ENCODE measurements around the gene AUTS2.
"Not testable (repeated sequence)": the region's sequence is repeated elsewhere in the genome, so short reads cannot be mapped to it uniquely, and the experiment has no call there.

The AUTS2 gene

GRCh38 chr7:70725448-70725847, 1127.2 kb downstream of the AUTS2 start:
- DNase-seq = no peak

GRCh38 chr7:70726294-70726693, 1128.0 kb downstream of the AUTS2 start:
- DNase-seq = no peak

GRCh38 chr7:70726951-70727378, 1128.7 kb downstream of the AUTS2 start:
- DNase-seq = no peak

- DNase-seq = no peak
Measured at GRCh38 chr7:70727861-70728260, 1129.6 kb downstream of the AUTS2 start.

- DNase-seq = no peak
Measured at GRCh38 chr7:70728872-70729552, 1130.7 kb downstream of the AUTS2 start.

GRCh38 chr7:70729553-70730157, 1131.4 kb downstream of the AUTS2 start:
- not testable (repeated sequence) for DNase-seq

- DNase-seq = no peak
Measured at GRCh38 chr7:70730451-70731110, 1132.3 kb downstream of the AUTS2 start.

- no peak for DNase-seq
Measured at GRCh38 chr7:70733090-70733489, 1134.8 kb downstream of the AUTS2 start.

GRCh38 chr7:70734411-70734810, 1136.1 kb downstream of the AUTS2 start:
- DNase-seq = no peak

GRCh38 chr7:70735313-70735712, 1137.0 kb downstream of the AUTS2 start:
- no peak for DNase-seq

GRCh38 chr7:70736715-70737460, 1138.6 kb downstream of the AUTS2 start:
- no peak for DNase-seq

- no peak for DNase-seq
Measured at GRCh38 chr7:70738151-70738885, 1140.0 kb downstream of the AUTS2 start.

- no peak for DNase-seq
Measured at GRCh38 chr7:70739646-70740210, 1141.5 kb downstream of the AUTS2 start.

GRCh38 chr7:70741666-70742065, 1143.4 kb downstream of the AUTS2 start:
- no peak for DNase-seq

GRCh38 chr7:70743531-70744325, 1145.5 kb downstream of the AUTS2 start:
- DNase-seq = no peak

GRCh38 chr7:70744492-70744891, 1146.2 kb downstream of the AUTS2 start:
- DNase-seq = no peak

- no peak for DNase-seq
Measured at GRCh38 chr7:70749831-70750230, 1151.6 kb downstream of the AUTS2 start.

GRCh38 chr7:70751895-70752294, 1153.6 kb downstream of the AUTS2 start:
- DNase-seq = no peak

- no peak for DNase-seq
Measured at GRCh38 chr7:70752794-70753241, 1154.5 kb downstream of the AUTS2 start.

GRCh38 chr7:70756789-70757188, 1158.5 kb downstream of the AUTS2 start:
- DNase-seq = no peak

GRCh38 chr7:70758646-70759045, 1160.4 kb downstream of the AUTS2 start:
- DNase-seq = no peak

Data from SIG-M5 (cell line).